Mesendoderm (in vitro differentiated cells): ENCODE results near the gene RNGTT.

ENCODE experiments used
- DNase-seq: peaks from one replicate; pipeline ENCODE4 v3.0.0; 2013
- H2AK5ac ChIP-seq: 2 replicates; pipeline ENCODE4 v1.6.1; 2013; ENCODE audit warnings: low read length, inconsistent platforms
- H2BK120ac ChIP-seq: 2 replicates; pipeline ENCODE4 v1.6.1; 2013; ENCODE audit warnings: low read depth, mild to moderate bottlenecking, low read length, moderate library complexity, mixed read lengths
- H2BK15ac ChIP-seq: replicated peaks from 2 replicates; pipeline ENCODE4 v1.6.1; 2013; ENCODE audit warnings: low read depth, mild to moderate bottlenecking, moderate library complexity
- H2BK5ac ChIP-seq: 2 replicates; pipeline ENCODE4 v1.6.1; 2013; ENCODE audit warnings: low read length, inconsistent platforms
- H3K18ac ChIP-seq: 2 replicates; pipeline ENCODE4 v1.6.1; 2013; ENCODE audit warnings: mild to moderate bottlenecking, low read length, mixed read lengths
- H3K23ac ChIP-seq: one replicate; pipeline ENCODE4 v1.6.1; 2013; ENCODE audit warnings: low read length
- H3K27ac ChIP-seq: 2 replicates; pipeline ENCODE4 v1.5.1; 2013; ENCODE audit warnings: low read depth, mild to moderate bottlenecking, inconsistent platforms, low read length, moderate library complexity
- H3K27me3 ChIP-seq: 2 replicates; pipeline ENCODE4 v1.6.1; 2013; ENCODE audit warnings: low read length, control low read depth, mild to moderate bottlenecking, inconsistent platforms; ENCODE audit not compliant: insufficient read depth, poor library complexity
- H3K36me3 ChIP-seq: 2 replicates; pipeline ENCODE4 v1.6.1; 2013; ENCODE audit warnings: low read length, inconsistent platforms; ENCODE audit not compliant: control insufficient read depth, insufficient read depth
- H3K4ac ChIP-seq: one replicate; pipeline ENCODE4 v1.6.1; 2013; ENCODE audit warnings: low read depth, mild to moderate bottlenecking, low read length, moderate library complexity
- H3K4me1 ChIP-seq: 2 replicates; pipeline ENCODE4 v1.6.1; 2013; ENCODE audit warnings: low read depth, low read length, inconsistent platforms; ENCODE audit not compliant: control insufficient read depth
- H3K4me2 ChIP-seq: 2 replicates; pipeline ENCODE4 v1.6.1; 2013; ENCODE audit warnings: low read length
- H3K4me3 ChIP-seq: 2 replicates; pipeline ENCODE4 v1.5.1; 2013; ENCODE audit warnings: mild to moderate bottlenecking, low read length
- H3K56ac ChIP-seq: one replicate; pipeline ENCODE4 v1.6.1; 2013; ENCODE audit warnings: low read length
- H3K79me1 ChIP-seq: 2 replicates; pipeline ENCODE4 v1.6.1; 2013; ENCODE audit warnings: low read length, inconsistent platforms
- H3K79me2 ChIP-seq: 2 replicates; pipeline ENCODE4 v1.6.1; 2013; ENCODE audit warnings: mild to moderate bottlenecking, low read length; ENCODE audit not compliant: control insufficient read depth, insufficient read depth
- H3K9ac ChIP-seq: 2 replicates; pipeline ENCODE4 v1.6.1; 2013; ENCODE audit warnings: low read length, inconsistent platforms
- H4K5ac ChIP-seq: one replicate; pipeline ENCODE4 v1.6.1; 2013; ENCODE audit warnings: low read length
- H4K8ac ChIP-seq: one replicate; pipeline ENCODE4 v1.6.1; 2013; ENCODE audit warnings: low read depth, mild to moderate bottlenecking, control low read depth, low read length, moderate library complexity
- WGBS: extraction: QIAGEN DNeasy Blood & Tissue Kit; methylation state at CpG from one replicate; pipeline ENCODE4 v1.1.7; 2013; ENCODE audit warnings: low lambda C conversion rate, missing lambda C conversion rate; ENCODE audit not compliant: insufficient coverage; ENCODE audit errors: extremely low coverage; 5-methylcytosine and 5-hydroxymethylcytosine counted together

The RNGTT gene

GRCh38 chr6:88565836-88566235 lies 397.6 kb downstream of the RNGTT start:
- no peak overlapping the region for H3K4me3 ChIP-seq
- no peak overlapping the region for H2BK15ac ChIP-seq
- no peaks in the 10 kb centered on the region for H3K36me3 ChIP-seq
- no peaks in the 10 kb centered on the region for H3K79me2 ChIP-seq
- H3K27me3 ChIP-seq, result no peaks in the 10 kb centered on the region
- no peak overlapping the region for H2BK5ac ChIP-seq
- no peaks in the 10 kb centered on the region for H3K4me1 ChIP-seq
- WGBS, result no CpG with 5 or more reads among the region's 6 CpGs
- no peak overlapping the region for H3K23ac ChIP-seq
- DNase-seq, result no peak
- no peak overlapping the region for H3K4me2 ChIP-seq
- no peak overlapping the region for H2BK120ac ChIP-seq
- H3K27ac ChIP-seq, result no peak overlapping the region
- H4K5ac ChIP-seq, result no peak overlapping the region
- no peak overlapping the region for H3K9ac ChIP-seq
- H3K79me1 ChIP-seq, result no peaks in the 10 kb centered on the region
- H3K18ac ChIP-seq, result no peak overlapping the region
- no peak overlapping the region for H3K4ac ChIP-seq
- H3K56ac ChIP-seq, result no peak overlapping the region
- H4K8ac ChIP-seq, result no peak overlapping the region
- H2AK5ac ChIP-seq, result no peak overlapping the region

DNA sequence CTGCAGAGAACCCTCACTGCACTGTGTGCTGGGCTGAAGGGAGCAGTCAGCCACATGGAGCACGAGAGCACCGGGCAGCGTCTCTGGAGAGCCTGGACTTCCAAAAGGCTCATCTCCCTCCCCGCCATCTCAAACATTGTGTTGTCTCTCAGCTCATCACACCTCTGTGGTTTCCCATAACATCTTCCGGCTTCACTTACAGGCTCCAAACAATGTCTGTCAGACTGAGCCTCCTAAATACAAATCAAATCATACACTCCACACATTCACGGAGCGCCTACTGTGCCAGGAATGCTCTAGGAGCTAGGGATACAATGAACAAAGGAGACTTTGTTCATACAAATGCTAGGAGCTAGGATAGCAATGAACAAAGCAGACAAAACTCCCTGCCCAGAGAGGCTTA lies 398.0 kb downstream of the RNGTT start:
- no CpG with 5 or more reads among the region's 7 CpGs for WGBS
- Histone ChIP-seq H2AK5ac (no peak overlapping the region), H3K4me1 (no peaks in the 10 kb centered on the region), H3K9ac (no peak overlapping the region), H3K27ac (no peak overlapping the region), H4K8ac (no peak overlapping the region), H3K79me1 (no peaks in the 10 kb centered on the region), H2BK120ac (no peak overlapping the region), H3K4me2 (no peak overlapping the region), H3K79me2 (no peaks in the 10 kb centered on the region), H3K27me3 (no peaks in the 10 kb centered on the region), H3K4ac (no peak overlapping the region), H3K36me3 (no peaks in the 10 kb centered on the region), H3K18ac (no peak overlapping the region), H3K56ac (no peak overlapping the region), H3K4me3 (no peak overlapping the region), H4K5ac (no peak overlapping the region), H2BK5ac (no peak overlapping the region), H2BK15ac (no peak overlapping the region), H3K23ac (no peak overlapping the region)
- DNase-seq, result peak; percentile 50

DNA sequence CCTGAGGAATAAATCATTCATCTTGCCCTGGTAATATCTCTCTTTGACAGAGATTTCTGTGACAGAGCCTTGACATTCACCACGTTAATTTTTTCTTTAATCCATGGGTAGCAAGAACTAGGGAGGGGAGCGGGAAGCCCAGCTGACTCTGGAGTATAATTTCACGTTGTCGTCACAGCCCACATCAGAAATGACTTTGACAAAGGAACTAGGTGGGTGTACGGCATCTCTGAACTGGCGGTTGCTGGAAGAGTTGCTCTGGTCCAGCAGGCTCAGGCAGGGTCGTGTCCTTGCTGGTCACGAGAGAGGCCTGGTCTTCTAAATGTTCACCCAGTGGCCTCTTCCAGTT lies 400.2 kb downstream of the RNGTT start:
- no CpG with 5 or more reads among the region's 8 CpGs for WGBS
- no peaks in the 10 kb centered on the region for H3K79me2 ChIP-seq
- H3K27ac ChIP-seq, result no peak overlapping the region
- H4K8ac ChIP-seq, result no peak overlapping the region
- no peaks in the 10 kb centered on the region for H3K36me3 ChIP-seq
- H4K5ac ChIP-seq, result no peak overlapping the region
- H2BK5ac ChIP-seq, result no peak overlapping the region
- H2AK5ac ChIP-seq, result no peak overlapping the region
- H3K4me2 ChIP-seq, result no peak overlapping the region
- DNase-seq, result no peak
- no peak overlapping the region for H3K9ac ChIP-seq
- no peaks in the 10 kb centered on the region for H3K79me1 ChIP-seq
- H3K23ac ChIP-seq, result no peak overlapping the region
- no peak overlapping the region for H2BK15ac ChIP-seq
- no peak overlapping the region for H3K56ac ChIP-seq
- H3K4ac ChIP-seq, result no peak overlapping the region
- no peak overlapping the region for H3K18ac ChIP-seq
- H3K27me3 ChIP-seq, result no peaks in the 10 kb centered on the region
- no peak overlapping the region for H3K4me3 ChIP-seq
- H2BK120ac ChIP-seq, result no peak overlapping the region
- H3K4me1 ChIP-seq, result no peaks in the 10 kb centered on the region

- H2BK5ac ChIP-seq, result no peak overlapping the region
- no peak overlapping the region for H3K23ac ChIP-seq
- H3K36me3 ChIP-seq, result no peaks in the 10 kb centered on the region
- H3K4me2 ChIP-seq, result no peak overlapping the region
- no peak for DNase-seq
- no peak overlapping the region for H3K27ac ChIP-seq
- no peak overlapping the region for H3K9ac ChIP-seq
- H2AK5ac ChIP-seq, result no peak overlapping the region
- H3K18ac ChIP-seq, result no peak overlapping the region
- H3K4ac ChIP-seq, result no peak overlapping the region
- H3K4me3 ChIP-seq, result no peak overlapping the region
- no peaks in the 10 kb centered on the region for H3K4me1 ChIP-seq
- no peak overlapping the region for H3K56ac ChIP-seq
- no peaks in the 10 kb centered on the region for H3K27me3 ChIP-seq
- H3K79me2 ChIP-seq, result no peaks in the 10 kb centered on the region
- H2BK120ac ChIP-seq, result no peak overlapping the region
- H2BK15ac ChIP-seq, result no peak overlapping the region
- no peaks in the 10 kb centered on the region for H3K79me1 ChIP-seq
- H4K5ac ChIP-seq, result no peak overlapping the region
- WGBS, result no CpG with 5 or more reads among the region's 18 CpGs
- no peak overlapping the region for H4K8ac ChIP-seq
These were observed 400.8 kb downstream of the RNGTT start for GRCh38 chr6:88562353-88563276.

GRCh38 chr6:88561954-88562315 lies 401.5 kb downstream of the RNGTT start:
- H2BK120ac ChIP-seq, result no peak overlapping the region
- no peak overlapping the region for H3K4ac ChIP-seq
- no peak overlapping the region for H3K56ac ChIP-seq
- no peak overlapping the region for H3K4me2 ChIP-seq
- no peaks in the 10 kb centered on the region for H3K4me1 ChIP-seq
- H3K27me3 ChIP-seq, result no peaks in the 10 kb centered on the region
- no peak overlapping the region for H3K27ac ChIP-seq
- no peak for DNase-seq
- no peaks in the 10 kb centered on the region for H3K36me3 ChIP-seq
- H4K5ac ChIP-seq, result no peak overlapping the region
- no peak overlapping the region for H3K4me3 ChIP-seq
- no peak overlapping the region for H2BK5ac ChIP-seq
- H4K8ac ChIP-seq, result no peak overlapping the region
- H3K23ac ChIP-seq, result no peak overlapping the region
- H3K79me1 ChIP-seq, result no peaks in the 10 kb centered on the region
- no peak overlapping the region for H2BK15ac ChIP-seq
- no peak overlapping the region for H3K9ac ChIP-seq
- no peak overlapping the region for H2AK5ac ChIP-seq
- no peaks in the 10 kb centered on the region for H3K79me2 ChIP-seq
- no peak overlapping the region for H3K18ac ChIP-seq
- no CpG with 5 or more reads among the region's 1 CpG for WGBS
